Measurements from ENCODE around the gene PPP1R9B. TPM values are rescaled to one million over a fixed set of nuclear protein-coding genes. Genes with fewer than 3 reads are reported as not detected.

PPP1R9B gene
- total RNA-seq, 1 experiment from 2014 or later, result 34.8 TPM

- no peak overlapping the region for H3K4me3 Mint-ChIP-seq (ENCODE audit: unreplicated experiment)
- ChIA-PET CTCF (interaction anchor here (0.7 to 3.5 kb wide), 9 partner anchors 10 to 203 kb away, joined by 3 to 17 read pairs (median 3); no protein-coding TSS in a partner anchor), POLR2A (interaction anchor here (1.5 to 2.0 kb wide), 2 partner anchors 10 to 70 kb away, joined by 3 to 8 read pairs; no protein-coding TSS in a partner anchor)
- DNase-seq (ENCODE audit: unreplicated experiment), result no peak
- no peak for TF ChIP-seq CTCF (IDR thresholded peaks at IDR 0.05; ENCODE audit: unreplicated experiment)
- no TSS peak for BruUV-seq (replicated peaks)
- H3K27me3 Mint-ChIP-seq (ENCODE audit: insufficient read depth, unreplicated experiment), result no peaks in the 10 kb centered on the region
- H3K4me1 Mint-ChIP-seq (ENCODE audit: insufficient read depth, unreplicated experiment), result peaks cover 24% of the 10 kb centered on the region
- no peaks in the 10 kb centered on the region for H3K9me3 Mint-ChIP-seq (ENCODE audit: unreplicated experiment)
- peaks cover 29% of the 10 kb centered on the region for H3K36me3 Mint-ChIP-seq (ENCODE audit: insufficient read depth, unreplicated experiment)
- H3K27ac Mint-ChIP-seq (ENCODE audit: low read depth, unreplicated experiment), result no peak overlapping the region
- intact Hi-C loops (cut with micrococcal nuclease), result no loop called here
Observed at GRCh38 chr17:50097926-50098325, 52.6 kb downstream of the PPP1R9B start.

GRCh38 chr17:50097455-50097854 is 53.0 kb downstream of the PPP1R9B start:
- H3K27ac Mint-ChIP-seq (ENCODE audit: low read depth, unreplicated experiment), result no peak overlapping the region
- no peaks in the 10 kb centered on the region for H3K27me3 Mint-ChIP-seq (ENCODE audit: insufficient read depth, unreplicated experiment)
- H3K9me3 Mint-ChIP-seq (ENCODE audit: unreplicated experiment), result no peaks in the 10 kb centered on the region
- DNase-seq (ENCODE audit: unreplicated experiment), result no peak
- ChIA-PET POLR2A (interaction anchor here (1.1 to 2.0 kb wide), 3 partner anchors 11 to 276 kb away, joined by 3 to 8 read pairs (median 5); no protein-coding TSS in a partner anchor), CTCF (interaction anchor here (0.6 to 3.5 kb wide), 11 partner anchors 10 to 202 kb away, joined by 3 to 17 read pairs (median 4); no protein-coding TSS in a partner anchor)
- BruUV-seq (replicated peaks), result no TSS peak
- intact Hi-C loops (cut with micrococcal nuclease), result no loop called here
- TF ChIP-seq CTCF (IDR thresholded peaks at IDR 0.05; ENCODE audit: unreplicated experiment), result no peak
- H3K36me3 Mint-ChIP-seq (ENCODE audit: insufficient read depth, unreplicated experiment), result peaks cover 32% of the 10 kb centered on the region
- peaks cover 24% of the 10 kb centered on the region for H3K4me1 Mint-ChIP-seq (ENCODE audit: insufficient read depth, unreplicated experiment)
- H3K4me3 Mint-ChIP-seq (ENCODE audit: unreplicated experiment), result no peak overlapping the region

GRCh38 chr17:50096758-50097157 is 53.7 kb downstream of the PPP1R9B start:
- TF ChIP-seq CTCF (IDR thresholded peaks at IDR 0.05; ENCODE audit: unreplicated experiment), result no peak
- no TSS peak for BruUV-seq (replicated peaks)
- intact Hi-C loops (cut with micrococcal nuclease), result no loop called here
- no peak for DNase-seq (ENCODE audit: unreplicated experiment)
- H3K4me3 Mint-ChIP-seq (ENCODE audit: unreplicated experiment), result peak overlapping the region; percentile 92
- H3K27me3 Mint-ChIP-seq (ENCODE audit: insufficient read depth, unreplicated experiment), result no peaks in the 10 kb centered on the region
- POLR2A ChIA-PET, result interaction anchor here (1.0 to 1.2 kb wide), 3 partner anchors 41 to 275 kb away, joined by 3 to 6 read pairs (median 5); partner anchors contain the start of gene ITGA3
- no peaks in the 10 kb centered on the region for H3K9me3 Mint-ChIP-seq (ENCODE audit: unreplicated experiment)
- peaks cover 24% of the 10 kb centered on the region for H3K4me1 Mint-ChIP-seq (ENCODE audit: insufficient read depth, unreplicated experiment)
- no peak overlapping the region for H3K27ac Mint-ChIP-seq (ENCODE audit: low read depth, unreplicated experiment)
- peaks cover 39% of the 10 kb centered on the region for H3K36me3 Mint-ChIP-seq (ENCODE audit: insufficient read depth, unreplicated experiment)
- CTCF ChIA-PET, result interaction anchor here (0.6 to 3.5 kb wide), 6 partner anchors 9 to 121 kb away, joined by 5 to 17 read pairs (median 6); no protein-coding TSS in a partner anchor

- Mint-ChIP-seq H3K27me3 (ENCODE audit: insufficient read depth, unreplicated experiment) (no peaks in the 10 kb centered on the region), H3K36me3 (ENCODE audit: insufficient read depth, unreplicated experiment) (peaks cover 46% of the 10 kb centered on the region), H3K4me3 (ENCODE audit: unreplicated experiment) (peak overlapping the region; percentile 92), H3K4me1 (ENCODE audit: insufficient read depth, unreplicated experiment) (peaks cover 24% of the 10 kb centered on the region), H3K9me3 (ENCODE audit: unreplicated experiment) (no peaks in the 10 kb centered on the region), H3K27ac (ENCODE audit: low read depth, unreplicated experiment) (peak overlapping the region; percentile 82)
- intact Hi-C loops (cut with micrococcal nuclease), result no loop called here
- no peak for DNase-seq (ENCODE audit: unreplicated experiment)
- no peak for TF ChIP-seq CTCF (IDR thresholded peaks at IDR 0.05; ENCODE audit: unreplicated experiment)
- CTCF ChIA-PET, result interaction anchor here (0.6 to 3.5 kb wide), 6 partner anchors 8 to 259 kb away, joined by 3 to 17 read pairs (median 8); no protein-coding TSS in a partner anchor
- BruUV-seq (replicated peaks), result no TSS peak
- POLR2A ChIA-PET, result interaction anchor here (0.6 to 1.2 kb wide), 6 partner anchors 8 to 193 kb away, joined by 3 to 6 read pairs (median 3); partner anchors contain the start of gene ITGA3
Observed at GRCh38 chr17:50096092-50096491, 54.4 kb downstream of the PPP1R9B start.
